ENCODE data around the gene ITPR2.

DNA sequence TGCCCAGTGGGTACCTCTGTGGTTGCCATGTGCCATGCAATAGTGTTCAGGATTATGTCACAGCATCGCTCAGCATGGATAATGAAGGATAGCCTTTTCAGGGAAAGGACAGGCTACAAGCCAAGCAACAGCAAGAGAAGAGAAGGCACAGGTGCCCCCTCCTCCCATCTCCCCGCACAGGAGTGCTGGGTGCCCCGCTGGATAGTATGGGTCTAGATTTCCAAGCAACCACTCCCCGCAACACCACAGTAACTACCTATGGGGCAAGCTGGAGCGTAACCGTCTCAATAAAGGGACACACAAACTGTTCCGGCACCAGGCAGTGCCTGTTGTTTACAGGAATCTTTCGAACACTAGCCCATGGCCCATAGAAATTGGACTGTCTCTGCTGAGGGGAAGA, 222.2 kb downstream of the ITPR2 start:
- TF ChIP-seq GATA4 (IDR thresholded peaks at IDR 0.05; ENCODE audit: borderline replicate concordance, low read depth) (no peak), POLR2A (IDR thresholded peaks at IDR 0.05; ENCODE audit: insufficient read depth in 1 of 2, low read depth in 2 of 2, low read length in 2 of 2) (no peak), NCOA1 (CRISPR knock-in tag; IDR thresholded peaks at IDR 0.05) (no peak)
- TF ChIP-seq, protein P1, sequence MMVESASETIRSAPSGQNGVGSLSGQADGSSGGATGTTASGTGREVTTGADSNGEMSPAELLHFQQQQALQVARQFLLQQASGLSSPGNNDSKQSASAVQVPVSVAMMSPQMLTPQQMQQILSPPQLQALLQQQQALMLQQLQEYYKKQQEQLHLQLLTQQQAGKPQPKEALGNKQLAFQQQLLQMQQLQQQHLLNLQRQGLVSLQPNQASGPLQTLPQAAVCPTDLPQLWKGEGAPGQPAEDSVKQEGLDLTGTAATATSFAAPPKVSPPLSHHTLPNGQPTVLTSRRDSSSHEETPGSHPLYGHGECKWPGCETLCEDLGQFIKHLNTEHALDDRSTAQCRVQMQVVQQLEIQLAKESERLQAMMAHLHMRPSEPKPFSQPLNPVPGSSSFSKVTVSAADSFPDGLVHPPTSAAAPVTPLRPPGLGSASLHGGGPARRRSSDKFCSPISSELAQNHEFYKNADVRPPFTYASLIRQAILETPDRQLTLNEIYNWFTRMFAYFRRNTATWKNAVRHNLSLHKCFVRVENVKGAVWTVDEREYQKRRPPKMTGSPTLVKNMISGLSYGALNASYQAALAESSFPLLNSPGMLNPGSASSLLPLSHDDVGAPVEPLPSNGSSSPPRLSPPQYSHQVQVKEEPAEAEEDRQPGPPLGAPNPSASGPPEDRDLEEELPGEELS (CRISPR knock-in tag; IDR thresholded peaks at IDR 0.05) = no peak
- TF ChIP-seq, protein P2, sequence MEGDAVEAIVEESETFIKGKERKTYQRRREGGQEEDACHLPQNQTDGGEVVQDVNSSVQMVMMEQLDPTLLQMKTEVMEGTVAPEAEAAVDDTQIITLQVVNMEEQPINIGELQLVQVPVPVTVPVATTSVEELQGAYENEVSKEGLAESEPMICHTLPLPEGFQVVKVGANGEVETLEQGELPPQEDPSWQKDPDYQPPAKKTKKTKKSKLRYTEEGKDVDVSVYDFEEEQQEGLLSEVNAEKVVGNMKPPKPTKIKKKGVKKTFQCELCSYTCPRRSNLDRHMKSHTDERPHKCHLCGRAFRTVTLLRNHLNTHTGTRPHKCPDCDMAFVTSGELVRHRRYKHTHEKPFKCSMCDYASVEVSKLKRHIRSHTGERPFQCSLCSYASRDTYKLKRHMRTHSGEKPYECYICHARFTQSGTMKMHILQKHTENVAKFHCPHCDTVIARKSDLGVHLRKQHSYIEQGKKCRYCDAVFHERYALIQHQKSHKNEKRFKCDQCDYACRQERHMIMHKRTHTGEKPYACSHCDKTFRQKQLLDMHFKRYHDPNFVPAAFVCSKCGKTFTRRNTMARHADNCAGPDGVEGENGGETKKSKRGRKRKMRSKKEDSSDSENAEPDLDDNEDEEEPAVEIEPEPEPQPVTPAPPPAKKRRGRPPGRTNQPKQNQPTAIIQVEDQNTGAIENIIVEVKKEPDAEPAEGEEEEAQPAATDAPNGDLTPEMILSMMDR (CRISPR knock-in tag; IDR thresholded peaks at IDR 0.05) = no peak
- TF ChIP-seq, protein P3, sequence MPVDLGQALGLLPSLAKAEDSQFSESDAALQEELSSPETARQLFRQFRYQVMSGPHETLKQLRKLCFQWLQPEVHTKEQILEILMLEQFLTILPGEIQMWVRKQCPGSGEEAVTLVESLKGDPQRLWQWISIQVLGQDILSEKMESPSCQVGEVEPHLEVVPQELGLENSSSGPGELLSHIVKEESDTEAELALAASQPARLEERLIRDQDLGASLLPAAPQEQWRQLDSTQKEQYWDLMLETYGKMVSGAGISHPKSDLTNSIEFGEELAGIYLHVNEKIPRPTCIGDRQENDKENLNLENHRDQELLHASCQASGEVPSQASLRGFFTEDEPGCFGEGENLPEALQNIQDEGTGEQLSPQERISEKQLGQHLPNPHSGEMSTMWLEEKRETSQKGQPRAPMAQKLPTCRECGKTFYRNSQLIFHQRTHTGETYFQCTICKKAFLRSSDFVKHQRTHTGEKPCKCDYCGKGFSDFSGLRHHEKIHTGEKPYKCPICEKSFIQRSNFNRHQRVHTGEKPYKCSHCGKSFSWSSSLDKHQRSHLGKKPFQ (CRISPR knock-in tag; IDR thresholded peaks at IDR 0.05; ENCODE audit: insufficient replicate concordance) = no peak
